Ovary (tissue), 3 donors: ENCODE data around the gene FAM8A1.

ENCODE experiments used
- CTCF ChIP-seq, 3 donors: fragments of 450-650 bp in 2 of 3; fragments of 200-600 bp in 1 of 3; IDR thresholded peaks; one replicate each; pipeline versions ENCODE4 v1.5.1 to v1.8.0; 2016 to 2022; ENCODE audit warnings: antibody characterized with exemption in 3 of 3, mild to moderate bottlenecking in 1 of 3
- EP300 ChIP-seq: sonication (generic); formaldehyde crosslinking; IDR thresholded peaks from one replicate; pipeline ENCODE4 v1.6.1; 2017; ENCODE audit warnings: antibody characterized with exemption
- POLR2A ChIP-seq: fragments of 450-650 bp; IDR thresholded peaks from one replicate; pipeline ENCODE4 v1.6.1; 2017; ENCODE audit warnings: antibody characterized with exemption, mild to moderate bottlenecking, moderate library complexity
- donor health status: DM: no; HTN: no; CAD: no.

- no peak for TF ChIP-seq POLR2A
- no peak for TF ChIP-seq CTCF (IDR thresholded peaks at IDR 0.05)
- no peak for TF ChIP-seq EP300
These were observed 34.7 kb upstream of the FAM8A1 start for GRCh38 chr6:17565399-17565798.
